Iris pigment epithelial cell (primary cell): ENCODE data around the gene DVL2.

Experiments
- DNase-seq: peaks from one replicate; pipeline ENCODE4 v3.0.0-alpha.2; 2011; ENCODE audit warnings: low read depth

DVL2 gene

GRCh38 chr17:7219229-7219811 is 15.0 kb downstream of the DVL2 start:
- no peak for DNase-seq

- DNase-seq, result no peak
These were observed 15.6 kb downstream of the DVL2 start for GRCh38 chr17:7218758-7219157.

- no peak for DNase-seq
These were observed 16.2 kb downstream of the DVL2 start for GRCh38 chr17:7218166-7218565.

GRCh38 chr17:7217113-7217987 is 17.0 kb downstream of the DVL2 start:
- peak; percentile 73 for DNase-seq

- DNase-seq, result no peak
These were observed 17.8 kb downstream of the DVL2 start for GRCh38 chr17:7216242-7217112.

- no peak for DNase-seq
These were observed 18.6 kb downstream of the DVL2 start for GRCh38 chr17:7215652-7216180.

- no peak for DNase-seq
These were observed 19.1 kb downstream of the DVL2 start for GRCh38 chr17:7215136-7215638.

GRCh38 chr17:7214300-7215135 is 19.8 kb downstream of the DVL2 start:
- peak; percentile 97 for DNase-seq

GRCh38 chr17:7213895-7214299 is 20.4 kb downstream of the DVL2 start:
- peak; percentile 86 for DNase-seq

GRCh38 chr17:7211491-7212273 is 22.6 kb downstream of the DVL2 start:
- no peak for DNase-seq

GRCh38 chr17:7208754-7209460 is 25.4 kb downstream of the DVL2 start:
- no peak for DNase-seq

- no peak for DNase-seq
These were observed 26.2 kb downstream of the DVL2 start for GRCh38 chr17:7208027-7208571.

- DNase-seq, result peak; percentile 41
These were observed 27.0 kb downstream of the DVL2 start for GRCh38 chr17:7207120-7208001.

GRCh38 chr17:7205561-7205960 is 28.8 kb downstream of the DVL2 start:
- DNase-seq, result no peak

- DNase-seq, result peak; percentile 83
These were observed 29.4 kb downstream of the DVL2 start for GRCh38 chr17:7204828-7205461.

- DNase-seq, result no peak
These were observed 30.0 kb downstream of the DVL2 start for GRCh38 chr17:7204336-7204735.

GRCh38 chr17:7203391-7203790 is 30.9 kb downstream of the DVL2 start:
- DNase-seq, result no peak
